Hepatocyte (in vitro differentiated cells): ENCODE data around the gene OR5K4. TPM values are rescaled to one million over a fixed set of nuclear protein-coding genes. Genes with fewer than 3 reads are reported as not detected.

ENCODE experiments used
- DNase-seq: peaks from one replicate; pipeline ENCODE4 v3.0.0-alpha.2; 2016; ENCODE audit warnings: low spot score
- H2AFZ ChIP-seq: fragments of 200-600 bp; sonication (generic); 2 replicates; pipeline ENCODE4 v1.6.0; 2016; ENCODE audit warnings: antibody characterized with exemption, mild to moderate bottlenecking
- H3K27ac ChIP-seq: fragments of 200-600 bp; sonication (generic); 2 replicates; pipeline ENCODE4 v1.5.1; 2016; ENCODE audit warnings: mild to moderate bottlenecking
- H3K27me3 ChIP-seq: fragments of 200-600 bp; sonication (generic); 2 replicates; pipeline ENCODE4 v1.6.1; 2016
- H3K36me3 ChIP-seq: fragments of 200-600 bp; sonication (generic); replicated peaks from 2 replicates; pipeline ENCODE4 v1.5.1; 2016; ENCODE audit warnings: low read depth; ENCODE audit not compliant: insufficient read depth
- H3K4me1 ChIP-seq: fragments of 200-600 bp; sonication (generic); 2 replicates; pipeline ENCODE4 v1.5.1; 2016; ENCODE audit warnings: mild to moderate bottlenecking, moderate library complexity; ENCODE audit not compliant: insufficient read depth
- H3K4me2 ChIP-seq: fragments of 200-600 bp; sonication (generic); 2 replicates; pipeline ENCODE4 v1.6.0; 2016
- H3K4me3 ChIP-seq: fragments of 200-600 bp; sonication (generic); 2 replicates; pipeline ENCODE4 v1.5.1; 2016; ENCODE audit warnings: mild to moderate bottlenecking
- H3K79me2 ChIP-seq: fragments of 200-600 bp; sonication (generic); 2 replicates; pipeline ENCODE4 v1.6.0; 2017; ENCODE audit warnings: mild to moderate bottlenecking
- H3K9me2 ChIP-seq: fragments of 200-600 bp; sonication (generic); replicated peaks from 2 replicates; pipeline ENCODE4 v1.6.0; 2017; ENCODE audit warnings: mild to moderate bottlenecking; ENCODE audit not compliant: insufficient read depth
- H3K9me3 ChIP-seq: fragments of 200-600 bp; sonication (generic); 2 replicates; pipeline ENCODE4 v1.5.1; 2016; ENCODE audit warnings: low read depth, mild to moderate bottlenecking
- H4K20me1 ChIP-seq: fragments of 200-600 bp; sonication (generic); 2 replicates; pipeline ENCODE4 v1.6.0; 2016; ENCODE audit warnings: mild to moderate bottlenecking; ENCODE audit not compliant: insufficient read depth, poor library complexity, severe bottlenecking
- CTCF ChIP-seq: fragments of 200-600 bp; sonication (generic); IDR thresholded peaks from 2 replicates; pipeline ENCODE4 v1.5.1; 2016; ENCODE audit warnings: antibody characterized with exemption, mild to moderate bottlenecking; ENCODE audit not compliant: poor library complexity
- EZH2 ChIP-seq: fragments of 200-600 bp; sonication (generic); IDR thresholded peaks from 2 replicates; pipeline ENCODE4 v1.6.1; 2016; ENCODE audit warnings: antibody characterized with exemption, mild to moderate bottlenecking, borderline replicate concordance
- EZH2phosphoT487 ChIP-seq: fragments of 200-600 bp; sonication (generic); IDR thresholded peaks from one replicate; pipeline ENCODE4 v1.6.1; 2018; ENCODE audit warnings: antibody characterized with exemption, mild to moderate bottlenecking, low read depth, moderate library complexity; ENCODE audit not compliant: unreplicated experiment, severe bottlenecking
- WGBS: methylation state at CpG from one replicate; pipeline ENCODE4 v1.1.6; 2016; ENCODE audit warnings: low lambda C conversion rate; ENCODE audit errors: missing lambda C conversion rate; 5-methylcytosine and 5-hydroxymethylcytosine counted together
- polyA plus RNA-seq: library from polyadenylated mRNA; unstranded; fragments of >200 nt; fragmentation: Nextera tagmentation; extraction: Ambion mirVana; gene quantifications from 2 replicates; pipeline ENCODE4 v1.2.1, GENCODE V29; 2016
- total RNA-seq: library from RNA; depleted of rRNA; stranded (reverse); fragments of >200 nt; gene quantifications from 2 replicates; pipeline ENCODE4 v1.2.3, GENCODE V29; 2014

Gene OR5K4
- total and polyA plus RNA-seq, 2 experiments from 2014 or later, result not detected

GRCh38 chr3:98339031-98339430 lies 14.6 kb upstream of the OR5K4 start:
- no peaks in the 10 kb centered on the region for H3K9me3 ChIP-seq
- no peaks in the 10 kb centered on the region for H3K9me2 ChIP-seq
- WGBS, result 93% methylated on average over 1 of the region's 1 CpG
- H3K4me3 ChIP-seq, result no peak overlapping the region
- no peaks in the 10 kb centered on the region for H3K36me3 ChIP-seq
- no peak for TF ChIP-seq EZH2phosphoT487
- TF ChIP-seq EZH2, result no peak
- no peak for TF ChIP-seq CTCF
- H3K79me2 ChIP-seq, result no peaks in the 10 kb centered on the region
- H3K4me2 ChIP-seq, result no peak overlapping the region
- no peak for DNase-seq
- no peaks in the 10 kb centered on the region for H3K4me1 ChIP-seq
- no peak overlapping the region for H3K27ac ChIP-seq
- H4K20me1 ChIP-seq, result no peaks in the 10 kb centered on the region
- peaks cover 5% of the 10 kb centered on the region for H3K27me3 ChIP-seq
- H2AFZ ChIP-seq, result no peak overlapping the region

GRCh38 chr3:98341758-98342157 lies 11.9 kb upstream of the OR5K4 start:
- Histone ChIP-seq H3K4me1 (no peaks in the 10 kb centered on the region), H3K79me2 (no peaks in the 10 kb centered on the region), H3K27me3 (no peaks in the 10 kb centered on the region), H3K27ac (no peak overlapping the region), H3K9me2 (no peaks in the 10 kb centered on the region), H3K36me3 (no peaks in the 10 kb centered on the region), H3K4me2 (no peak overlapping the region), H4K20me1 (no peaks in the 10 kb centered on the region), H3K9me3 (no peaks in the 10 kb centered on the region), H3K4me3 (no peak overlapping the region), H2AFZ (no peak overlapping the region)
- TF ChIP-seq EZH2phosphoT487 (no peak), EZH2 (no peak), CTCF (no peak)
- WGBS, result 90% methylated on average over 6 of the region's 6 CpGs
- DNase-seq, result no peak

GRCh38 chr3:98343647-98344507 lies 9.8 kb upstream of the OR5K4 start:
- peak; percentile 79 for DNase-seq
- TF ChIP-seq EZH2 (no peak), EZH2phosphoT487 (no peak), CTCF (peak; percentile 55)
- H3K27ac ChIP-seq, result no peak overlapping the region
- no peaks in the 10 kb centered on the region for H3K36me3 ChIP-seq
- WGBS, result 53% methylated on average over 13 of the region's 13 CpGs
- H3K4me2 ChIP-seq, result no peak overlapping the region
- no peak overlapping the region for H2AFZ ChIP-seq
- no peaks in the 10 kb centered on the region for H3K9me2 ChIP-seq
- no peaks in the 10 kb centered on the region for H4K20me1 ChIP-seq
- H3K4me1 ChIP-seq, result no peaks in the 10 kb centered on the region
- H3K4me3 ChIP-seq, result no peak overlapping the region
- no peaks in the 10 kb centered on the region for H3K27me3 ChIP-seq
- H3K9me3 ChIP-seq, result no peaks in the 10 kb centered on the region
- H3K79me2 ChIP-seq, result no peaks in the 10 kb centered on the region
